SK-N-SH treated with all-trans-retinoic acid at 6 μM for 48 hours (cell line): ENCODE data around the gene MKRN1.

ENCODE experiments used
- ATAC-seq: fragments of 200-7000 bp; cut with Tn5 transposase; 3 replicates; pipeline ENCODE4 v1.9.1; 2020; ENCODE audit warnings: mild to moderate bottlenecking, moderate library complexity
- BACH2 ChIP-seq: fragments of 250-450 bp; sonication (Bioruptor Pico); IDR thresholded peaks from 2 replicates; pipeline ENCODE4 v1.9.0; 2021; ENCODE audit warnings: mild to moderate bottlenecking, borderline replicate concordance
- CSDC2 ChIP-seq: fragments of 250-450 bp; sonication (Bioruptor Pico); IDR thresholded peaks from 2 replicates; pipeline ENCODE4 v1.5.0; 2020; ENCODE audit warnings: mild to moderate bottlenecking, moderate library complexity
- ESRRG ChIP-seq: fragments of 250-450 bp; sonication (Bioruptor Pico); IDR thresholded peaks from 2 replicates; pipeline ENCODE4 v1.6.1; 2021; ENCODE audit warnings: mild to moderate bottlenecking
- GLIS3 ChIP-seq: fragments of 250-450 bp; sonication (Bioruptor Pico); IDR thresholded peaks from 2 replicates; pipeline ENCODE4 v1.5.0; 2020; ENCODE audit warnings: mild to moderate bottlenecking, moderate library complexity
- ISL1 ChIP-seq: fragments of 250-450 bp; sonication (Bioruptor Pico); IDR thresholded peaks from 2 replicates; pipeline ENCODE4 v2.1.2; 2022; ENCODE audit warnings: mild to moderate bottlenecking, moderate library complexity
- OSR1 ChIP-seq: fragments of 250-450 bp; sonication (Bioruptor Pico); IDR thresholded peaks from 2 replicates; pipeline ENCODE4 v1.8.0; 2022; ENCODE audit warnings: moderate library complexity, mild to moderate bottlenecking, inconsistent platforms
- PPARA ChIP-seq: fragments of 250-450 bp; sonication (Bioruptor Pico); IDR thresholded peaks from 2 replicates; pipeline ENCODE4 v1.5.0; 2020; ENCODE audit warnings: mild to moderate bottlenecking, borderline replicate concordance
- RARB ChIP-seq: fragments of 250-450 bp; sonication (Bioruptor Pico); IDR thresholded peaks from 2 replicates; pipeline ENCODE4 v1.8.0; 2021; ENCODE audit warnings: mild to moderate bottlenecking, moderate library complexity
- SNAI2 ChIP-seq: fragments of 250-450 bp; sonication (Bioruptor Pico); IDR thresholded peaks from 2 replicates; pipeline ENCODE4 v1.5.0; 2020; ENCODE audit warnings: mild to moderate bottlenecking, moderate library complexity
- TCF4 ChIP-seq: fragments of 250-450 bp; sonication (Bioruptor Pico); IDR thresholded peaks from 2 replicates; pipeline ENCODE4 v1.8.0; 2021; ENCODE audit warnings: mild to moderate bottlenecking, moderate library complexity, borderline replicate concordance
- TOX ChIP-seq: fragments of 250-450 bp; sonication (Bioruptor Pico); IDR thresholded peaks from 2 replicates; pipeline ENCODE4 v1.8.0; 2021; ENCODE audit warnings: mild to moderate bottlenecking, moderate library complexity, borderline replicate concordance
- ZC3H10 ChIP-seq: fragments of 250-450 bp; sonication (Bioruptor Pico); IDR thresholded peaks from 2 replicates; pipeline ENCODE4 v1.5.1; 2021; ENCODE audit warnings: mild to moderate bottlenecking, moderate library complexity
- ZFP3 ChIP-seq: fragments of 250-450 bp; sonication (Bioruptor Pico); IDR thresholded peaks from 2 replicates; pipeline ENCODE4 v1.5.0; 2020; ENCODE audit warnings: mild to moderate bottlenecking, moderate library complexity
- ZNF565 ChIP-seq: fragments of 450-650 bp; formaldehyde crosslinking; conservative IDR thresholded peaks from 2 replicates; pipeline ENCODE4 v1.5.0; 2020; ENCODE audit warnings: low read depth, mild to moderate bottlenecking, moderate library complexity
- ZNF70 ChIP-seq: fragments of 450-650 bp; formaldehyde crosslinking; IDR thresholded peaks from 2 replicates; pipeline ENCODE4 v1.5.0; 2020; ENCODE audit warnings: mild to moderate bottlenecking, moderate library complexity
- ZNF8 ChIP-seq: fragments of 450-650 bp; formaldehyde crosslinking; IDR thresholded peaks from 2 replicates; pipeline ENCODE4 v1.5.0; 2020; ENCODE audit warnings: mild to moderate bottlenecking, moderate library complexity
- TF ChIP-seq, protein P1 (sequence below): fragments of 250-450 bp; sonication (Bioruptor Pico); IDR thresholded peaks from 2 replicates; pipeline ENCODE4 v1.5.1; 2021; ENCODE audit warnings: mild to moderate bottlenecking, moderate library complexity
- TF ChIP-seq, protein P2 (sequence below): fragments of 250-450 bp; sonication (Bioruptor Pico); IDR thresholded peaks from 2 replicates; pipeline ENCODE4 v1.8.0; 2020; ENCODE audit warnings: mild to moderate bottlenecking, moderate library complexity, borderline replicate concordance
- TF ChIP-seq, protein P3 (sequence below): fragments of 250-450 bp; sonication (Bioruptor Pico); IDR thresholded peaks from 2 replicates; pipeline ENCODE4 v1.8.0; 2021; ENCODE audit warnings: low read depth, mild to moderate bottlenecking, moderate library complexity, borderline replicate concordance
- TF ChIP-seq, protein P4 (sequence below): fragments of 250-450 bp; sonication (Bioruptor Pico); IDR thresholded peaks from 2 replicates; pipeline ENCODE4 v1.5.0; 2020; ENCODE audit warnings: mild to moderate bottlenecking, moderate library complexity
- TF ChIP-seq, protein P5 (sequence below): fragments of 250-450 bp; sonication (Bioruptor Pico); IDR thresholded peaks from 2 replicates; pipeline ENCODE4 v1.5.1; 2020; ENCODE audit warnings: low read depth, mild to moderate bottlenecking, moderate library complexity

Gene MKRN1

DNA sequence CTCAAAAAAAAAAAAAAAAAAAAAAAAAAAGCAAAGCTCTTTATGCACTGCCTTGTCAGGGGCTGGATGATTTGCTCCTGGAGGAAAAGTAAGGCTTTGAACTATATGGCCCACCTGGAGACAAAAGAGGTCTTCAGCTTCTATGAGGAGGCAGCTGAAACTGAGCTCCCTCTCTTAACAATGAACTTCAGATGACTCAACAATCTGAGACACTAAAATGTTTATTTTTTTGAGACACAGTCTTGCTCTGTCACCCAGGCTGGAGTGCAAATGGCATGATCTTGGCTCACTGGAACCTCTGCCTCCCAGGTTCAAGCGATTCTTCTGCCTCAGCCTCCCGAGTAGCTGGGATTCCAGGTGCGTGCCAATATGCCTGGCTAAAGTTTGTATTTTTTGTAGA lies 38.7 kb downstream of the MKRN1 start:
- ATAC-seq = no peak
- TF ChIP-seq, protein P1, sequence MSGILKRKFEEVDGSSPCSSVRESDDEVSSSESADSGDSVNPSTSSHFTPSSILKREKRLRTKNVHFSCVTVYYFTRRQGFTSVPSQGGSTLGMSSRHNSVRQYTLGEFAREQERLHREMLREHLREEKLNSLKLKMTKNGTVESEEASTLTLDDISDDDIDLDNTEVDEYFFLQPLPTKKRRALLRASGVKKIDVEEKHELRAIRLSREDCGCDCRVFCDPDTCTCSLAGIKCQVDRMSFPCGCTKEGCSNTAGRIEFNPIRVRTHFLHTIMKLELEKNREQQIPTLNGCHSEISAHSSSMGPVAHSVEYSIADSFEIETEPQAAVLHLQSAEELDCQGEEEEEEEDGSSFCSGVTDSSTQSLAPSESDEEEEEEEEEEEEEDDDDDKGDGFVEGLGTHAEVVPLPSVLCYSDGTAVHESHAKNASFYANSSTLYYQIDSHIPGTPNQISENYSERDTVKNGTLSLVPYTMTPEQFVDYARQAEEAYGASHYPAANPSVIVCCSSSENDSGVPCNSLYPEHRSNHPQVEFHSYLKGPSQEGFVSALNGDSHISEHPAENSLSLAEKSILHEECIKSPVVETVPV (CRISPR knock-in tag) = no peak
- TF ChIP-seq, protein P2, sequence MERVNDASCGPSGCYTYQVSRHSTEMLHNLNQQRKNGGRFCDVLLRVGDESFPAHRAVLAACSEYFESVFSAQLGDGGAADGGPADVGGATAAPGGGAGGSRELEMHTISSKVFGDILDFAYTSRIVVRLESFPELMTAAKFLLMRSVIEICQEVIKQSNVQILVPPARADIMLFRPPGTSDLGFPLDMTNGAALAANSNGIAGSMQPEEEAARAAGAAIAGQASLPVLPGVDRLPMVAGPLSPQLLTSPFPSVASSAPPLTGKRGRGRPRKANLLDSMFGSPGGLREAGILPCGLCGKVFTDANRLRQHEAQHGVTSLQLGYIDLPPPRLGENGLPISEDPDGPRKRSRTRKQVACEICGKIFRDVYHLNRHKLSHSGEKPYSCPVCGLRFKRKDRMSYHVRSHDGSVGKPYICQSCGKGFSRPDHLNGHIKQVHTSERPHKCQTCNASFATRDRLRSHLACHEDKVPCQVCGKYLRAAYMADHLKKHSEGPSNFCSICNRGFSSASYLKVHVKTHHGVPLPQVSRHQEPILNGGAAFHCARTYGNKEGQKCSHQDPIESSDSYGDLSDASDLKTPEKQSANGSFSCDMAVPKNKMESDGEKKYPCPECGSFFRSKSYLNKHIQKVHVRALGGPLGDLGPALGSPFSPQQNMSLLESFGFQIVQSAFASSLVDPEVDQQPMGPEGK = no peak
- TF ChIP-seq, protein P3, sequence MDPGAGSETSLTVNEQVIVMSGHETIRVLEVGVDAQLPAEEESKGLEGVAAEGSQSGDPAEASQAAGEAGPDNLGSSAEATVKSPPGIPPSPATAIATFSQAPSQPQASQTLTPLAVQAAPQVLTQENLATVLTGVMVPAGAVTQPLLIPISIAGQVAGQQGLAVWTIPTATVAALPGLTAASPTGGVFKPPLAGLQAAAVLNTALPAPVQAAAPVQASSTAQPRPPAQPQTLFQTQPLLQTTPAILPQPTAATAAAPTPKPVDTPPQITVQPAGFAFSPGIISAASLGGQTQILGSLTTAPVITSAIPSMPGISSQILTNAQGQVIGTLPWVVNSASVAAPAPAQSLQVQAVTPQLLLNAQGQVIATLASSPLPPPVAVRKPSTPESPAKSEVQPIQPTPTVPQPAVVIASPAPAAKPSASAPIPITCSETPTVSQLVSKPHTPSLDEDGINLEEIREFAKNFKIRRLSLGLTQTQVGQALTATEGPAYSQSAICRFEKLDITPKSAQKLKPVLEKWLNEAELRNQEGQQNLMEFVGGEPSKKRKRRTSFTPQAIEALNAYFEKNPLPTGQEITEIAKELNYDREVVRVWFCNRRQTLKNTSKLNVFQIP (CRISPR knock-in tag) = no peak
- TF ChIP-seq ZC3H10 (CRISPR knock-in tag) (no peak), OSR1 (no peak), TOX (CRISPR knock-in tag) (no peak), ZNF8 (CRISPR knock-in tag) (no peak), PPARA (CRISPR knock-in tag) (no peak), ESRRG (CRISPR knock-in tag) (no peak), ISL1 (no peak), ZFP3 (no peak)

DNA sequence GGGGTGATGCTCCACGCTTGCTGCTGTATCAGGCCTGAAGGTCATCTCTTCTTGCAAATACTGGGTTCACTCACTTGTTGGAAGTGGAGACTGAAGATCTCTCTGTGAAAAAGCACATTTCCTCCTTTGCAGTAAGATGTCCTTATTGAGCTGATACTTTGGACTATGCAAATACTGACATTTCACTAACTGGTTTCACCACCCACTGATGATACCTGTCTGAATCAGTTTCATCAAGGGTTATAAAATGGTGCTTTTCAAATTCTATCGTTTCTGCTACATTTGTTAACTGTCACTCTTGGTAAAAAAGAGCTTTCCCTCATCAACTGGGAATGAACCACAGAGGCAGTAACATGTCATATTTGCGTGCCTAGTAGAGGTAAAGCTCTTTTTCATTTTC lies 39.9 kb downstream of the MKRN1 start:
- TF ChIP-seq, protein P4, sequence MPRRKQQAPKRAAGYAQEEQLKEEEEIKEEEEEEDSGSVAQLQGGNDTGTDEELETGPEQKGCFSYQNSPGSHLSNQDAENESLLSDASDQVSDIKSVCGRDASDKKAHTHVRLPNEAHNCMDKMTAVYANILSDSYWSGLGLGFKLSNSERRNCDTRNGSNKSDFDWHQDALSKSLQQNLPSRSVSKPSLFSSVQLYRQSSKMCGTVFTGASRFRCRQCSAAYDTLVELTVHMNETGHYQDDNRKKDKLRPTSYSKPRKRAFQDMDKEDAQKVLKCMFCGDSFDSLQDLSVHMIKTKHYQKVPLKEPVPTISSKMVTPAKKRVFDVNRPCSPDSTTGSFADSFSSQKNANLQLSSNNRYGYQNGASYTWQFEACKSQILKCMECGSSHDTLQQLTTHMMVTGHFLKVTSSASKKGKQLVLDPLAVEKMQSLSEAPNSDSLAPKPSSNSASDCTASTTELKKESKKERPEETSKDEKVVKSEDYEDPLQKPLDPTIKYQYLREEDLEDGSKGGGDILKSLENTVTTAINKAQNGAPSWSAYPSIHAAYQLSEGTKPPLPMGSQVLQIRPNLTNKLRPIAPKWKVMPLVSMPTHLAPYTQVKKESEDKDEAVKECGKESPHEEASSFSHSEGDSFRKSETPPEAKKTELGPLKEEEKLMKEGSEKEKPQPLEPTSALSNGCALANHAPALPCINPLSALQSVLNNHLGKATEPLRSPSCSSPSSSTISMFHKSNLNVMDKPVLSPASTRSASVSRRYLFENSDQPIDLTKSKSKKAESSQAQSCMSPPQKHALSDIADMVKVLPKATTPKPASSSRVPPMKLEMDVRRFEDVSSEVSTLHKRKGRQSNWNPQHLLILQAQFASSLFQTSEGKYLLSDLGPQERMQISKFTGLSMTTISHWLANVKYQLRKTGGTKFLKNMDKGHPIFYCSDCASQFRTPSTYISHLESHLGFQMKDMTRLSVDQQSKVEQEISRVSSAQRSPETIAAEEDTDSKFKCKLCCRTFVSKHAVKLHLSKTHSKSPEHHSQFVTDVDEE (CRISPR knock-in tag) = no peak
- no peak for TF ChIP-seq TCF4 (CRISPR knock-in tag)
- TF ChIP-seq ZNF8 (CRISPR knock-in tag) = no peak
- no peak for TF ChIP-seq RARB (CRISPR knock-in tag)
- TF ChIP-seq, protein P1 (CRISPR knock-in tag) = no peak
- TF ChIP-seq, protein P5, sequence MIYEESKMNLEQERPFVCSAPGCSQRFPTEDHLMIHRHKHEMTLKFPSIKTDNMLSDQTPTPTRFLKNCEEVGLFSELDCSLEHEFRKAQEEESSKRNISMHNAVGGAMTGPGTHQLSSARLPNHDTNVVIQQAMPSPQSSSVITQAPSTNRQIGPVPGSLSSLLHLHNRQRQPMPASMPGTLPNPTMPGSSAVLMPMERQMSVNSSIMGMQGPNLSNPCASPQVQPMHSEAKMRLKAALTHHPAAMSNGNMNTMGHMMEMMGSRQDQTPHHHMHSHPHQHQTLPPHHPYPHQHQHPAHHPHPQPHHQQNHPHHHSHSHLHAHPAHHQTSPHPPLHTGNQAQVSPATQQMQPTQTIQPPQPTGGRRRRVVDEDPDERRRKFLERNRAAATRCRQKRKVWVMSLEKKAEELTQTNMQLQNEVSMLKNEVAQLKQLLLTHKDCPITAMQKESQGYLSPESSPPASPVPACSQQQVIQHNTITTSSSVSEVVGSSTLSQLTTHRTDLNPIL (CRISPR knock-in tag) = no peak
- TF ChIP-seq CSDC2 (CRISPR knock-in tag) = no peak
- TF ChIP-seq TOX (CRISPR knock-in tag) = no peak
- no peak for TF ChIP-seq GLIS3 (CRISPR knock-in tag)
- TF ChIP-seq, protein P3 (CRISPR knock-in tag) = no peak
- TF ChIP-seq ZNF565 = no peak
- TF ChIP-seq ESRRG (CRISPR knock-in tag) = no peak
- no peak for TF ChIP-seq ZNF70 (CRISPR knock-in tag)
- no peak for TF ChIP-seq SNAI2 (CRISPR knock-in tag)
- no peak for TF ChIP-seq PPARA (CRISPR knock-in tag)
- TF ChIP-seq, protein P2 = no peak
- TF ChIP-seq OSR1 = no peak
- TF ChIP-seq ZC3H10 (CRISPR knock-in tag) = no peak
- no peak for TF ChIP-seq BACH2 (CRISPR knock-in tag)
- TF ChIP-seq, all 23 proteins: peak for 0
- ATAC-seq = no peak
